Prostate gland (tissue), 2 donors: ENCODE measurements around the gene C1D. TPM values are rescaled to one million over a fixed set of nuclear protein-coding genes. Genes with fewer than 3 reads are reported as not detected.
"Not testable (repeated sequence)": the region's sequence is repeated elsewhere in the genome, so short reads cannot be mapped to it uniquely, and the experiment has no call there.

Experiments used
- DNase-seq: peaks from one replicate; pipeline ENCODE4 v3.0.0-alpha.2; 2019; ENCODE audit warnings: low spot score
- H3K27ac ChIP-seq, 2 donors: fragments of 200-600 bp; sonication (generic); 2 replicates each; pipeline ENCODE4 v1.5.1; 2017 to 2019
- H3K27me3 ChIP-seq: fragments of 200-600 bp; sonication (generic); replicated peaks from 2 replicates; pipeline ENCODE4 v1.5.1; 2019; ENCODE audit not compliant: insufficient read depth
- H3K36me3 ChIP-seq, 2 donors: fragments of 200-600 bp; sonication (generic); 1 replicate in 1 of 2; 2 replicates in 1 of 2; pipeline versions ENCODE4 v1.5.1 to v1.8.1; 2017 to 2019
- H3K4me1 ChIP-seq: fragments of 200-600 bp; sonication (generic); replicated peaks from 2 replicates; pipeline ENCODE4 v1.5.1; 2019
- H3K4me3 ChIP-seq, 2 donors: fragments of 200-600 bp; sonication (generic); 2 replicates each; pipeline ENCODE4 v1.5.1; 2017 to 2019
- H3K9me3 ChIP-seq: fragments of 200-600 bp; sonication (generic); 2 replicates; pipeline ENCODE4 v1.5.1; 2017
- CTCF ChIP-seq, 4 experiments: fragments of 200-600 bp in 2 of 4; fragments of 450-650 bp in 2 of 4; sonication (generic) in 2 of 4; IDR thresholded peaks; 1 replicate in 3 of 4; 2 replicates in 1 of 4; pipeline ENCODE4 v1.5.1; 2016 to 2019; ENCODE audit warnings: antibody characterized with exemption in 4 of 4, mild to moderate bottlenecking in 2 of 4, moderate library complexity in 2 of 4
- POLR2A ChIP-seq: fragments of 450-650 bp; IDR thresholded peaks from one replicate; pipeline ENCODE4 v1.6.1; 2016; ENCODE audit warnings: antibody characterized with exemption, mild to moderate bottlenecking
- POLR2AphosphoS5 ChIP-seq: sonication (generic); formaldehyde crosslinking; IDR thresholded peaks from one replicate; pipeline ENCODE4 v1.6.1; 2017; ENCODE audit warnings: antibody characterized with exemption
- WGBS: methylation state at CpG from one replicate; pipeline ENCODE4 v1.1.5; 2018; 5-methylcytosine and 5-hydroxymethylcytosine counted together
- intact Hi-C: fragments of 100-400 bp; cut with DNase I; formaldehyde crosslinking; loops from one replicate; pipeline ENCODE4 v1.14.2; 2022
- total RNA-seq, 2 donors: library from RNA; depleted of rRNA; stranded (reverse); fragments of >200 nt; gene quantifications; one replicate each; pipeline ENCODE4 v1.1.0, GENCODE V29; 2016

The C1D gene
- total RNA-seq, 2 donors from 2014 or later, result 31.5 to 51.6 TPM

GRCh38 chr2:68088940-68089339 is 26.1 kb upstream of the C1D start:
- Histone ChIP-seq H3K9me3 (no peaks in the 10 kb centered on the region), H3K4me1 (no peaks in the 10 kb centered on the region), H3K27ac (no peak overlapping the region), H3K36me3 (no peaks in the 10 kb centered on the region), H3K27me3 (no peaks in the 10 kb centered on the region), H3K4me3 (no peak overlapping the region)
- whole genome bisulfite sequencing, result 81% methylated on average over 2 of the region's 2 CpGs
- TF ChIP-seq CTCF (IDR thresholded peaks at IDR 0.05) (no peak), POLR2A (no peak), POLR2AphosphoS5 (no peak)
- DNase-seq, result no peak
- intact Hi-C loops, result no loop called here

GRCh38 chr2:68086166-68086565 is 23.4 kb upstream of the C1D start:
- Histone ChIP-seq H3K36me3 (no peaks in the 10 kb centered on the region), H3K27ac (no peak overlapping the region), H3K4me1 (no peaks in the 10 kb centered on the region), H3K27me3 (no peaks in the 10 kb centered on the region), H3K4me3 (no peak overlapping the region), H3K9me3 (no peaks in the 10 kb centered on the region)
- TF ChIP-seq POLR2A (no peak), POLR2AphosphoS5 (no peak), CTCF (IDR thresholded peaks at IDR 0.05) (no peak)
- intact Hi-C loops, result no loop called here
- no peak for DNase-seq
- 68% methylated on average over 4 of the region's 4 CpGs for WGBS

GRCh38 chr2:68083346-68083745 is 20.5 kb upstream of the C1D start:
- Histone ChIP-seq H3K4me1 (no peaks in the 10 kb centered on the region), H3K27ac (no peak overlapping the region), H3K9me3 (no peaks in the 10 kb centered on the region), H3K27me3 (no peaks in the 10 kb centered on the region), H3K36me3 (no peaks in the 10 kb centered on the region), H3K4me3 (no peak overlapping the region)
- no peak for DNase-seq
- TF ChIP-seq POLR2AphosphoS5 (no peak), POLR2A (no peak), CTCF (IDR thresholded peaks at IDR 0.05) (no peak)
- intact Hi-C loops, result no loop called here
- WGBS, result 97% methylated on average over 1 of the region's 1 CpG

- no peak overlapping the region for H3K27ac ChIP-seq
- no peaks in the 10 kb centered on the region for H3K36me3 ChIP-seq
- 90% methylated on average over 6 of the region's 6 CpGs for WGBS
- H3K27me3 ChIP-seq, result no peaks in the 10 kb centered on the region
- intact Hi-C loops, result no loop called here
- TF ChIP-seq CTCF (IDR thresholded peaks at IDR 0.05), result no peak
- TF ChIP-seq POLR2AphosphoS5, result no peak
- TF ChIP-seq POLR2A, result no peak
- H3K4me1 ChIP-seq, result no peaks in the 10 kb centered on the region
- no peak overlapping the region for H3K4me3 ChIP-seq
- DNase-seq, result no peak
- no peaks in the 10 kb centered on the region for H3K9me3 ChIP-seq
Observed at GRCh38 chr2:68074050-68074449, 11.2 kb upstream of the C1D start.

GRCh38 chr2:68063797-68064646 is 1.2 kb upstream of the C1D start:
- H3K27me3 ChIP-seq, H3K9me3 ChIP-seq, H3K27ac ChIP-seq, H3K36me3 ChIP-seq, H3K4me1 ChIP-seq, H3K4me3 ChIP-seq, DNase-seq, intact Hi-C loops: not testable (repeated sequence)
- WGBS, result 77% methylated on average over 19 of the region's 19 CpGs
